RPMI7951 (cell line): ENCODE data around the gene ABHD17C. TPM values are rescaled to one million over a fixed set of nuclear protein-coding genes. Genes with fewer than 3 reads are reported as not detected.

Experiments used
- DNase-seq: peaks from one replicate; pipeline ENCODE4 v3.0.0-alpha.2; 2012; ENCODE audit warnings: low read depth
- total RNA-seq: library from RNA; depleted of rRNA; stranded (reverse); fragments of >200 nt; shearing (Covaris generic); gene quantifications from 2 replicates; pipeline ENCODE4 v1.2.3, GENCODE V29; 2014

ABHD17C gene
- total RNA-seq, 1 experiment from 2014 or later = 7.0 TPM

- no peak for DNase-seq
Observed at GRCh38 chr15:80764535-80764934, 69.4 kb downstream of the ABHD17C start.

DNA sequence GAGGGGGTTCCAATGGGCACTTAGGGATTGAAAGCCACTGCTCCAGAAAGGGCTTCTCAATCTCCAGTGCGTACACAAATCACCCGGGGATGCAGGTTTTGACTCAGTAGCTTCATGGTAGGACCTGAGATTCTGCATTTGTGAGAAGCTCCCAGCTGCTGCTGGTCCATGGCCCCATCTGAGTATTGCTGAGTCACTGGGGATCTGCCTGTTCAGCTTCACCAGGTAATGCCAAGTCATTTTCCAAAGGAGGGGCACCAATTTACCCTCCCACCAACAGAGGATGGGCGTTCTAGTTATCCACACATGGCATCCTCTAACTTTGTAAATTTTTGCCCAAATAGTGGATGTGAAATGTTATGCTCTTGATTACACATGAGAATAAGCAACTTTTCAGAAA is 71.2 kb downstream of the ABHD17C start:
- DNase-seq = no peak

DNA sequence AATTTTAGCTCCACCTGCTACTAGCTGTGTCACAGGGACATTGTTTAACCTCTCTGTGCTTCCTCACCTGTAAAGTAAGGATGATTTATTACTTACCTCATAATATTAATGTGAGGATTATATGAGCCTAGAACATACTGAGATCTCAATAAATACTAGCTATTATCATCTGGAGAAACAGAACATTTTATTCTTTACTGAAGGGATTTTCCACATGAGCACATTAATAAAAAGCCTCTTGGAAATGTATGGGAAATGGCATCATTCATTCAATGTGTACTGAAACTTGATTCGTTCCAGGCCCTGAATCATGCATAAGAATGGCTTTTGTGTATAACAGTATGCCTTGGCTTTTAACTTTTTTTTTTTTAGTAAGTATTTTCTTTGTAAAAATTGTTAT is 73.0 kb downstream of the ABHD17C start:
- no peak for DNase-seq

- DNase-seq = no peak
Observed at GRCh38 chr15:80769153-80769828, 74.2 kb downstream of the ABHD17C start.

- DNase-seq = no peak
Observed at GRCh38 chr15:80769829-80770705, 75.0 kb downstream of the ABHD17C start.

DNA sequence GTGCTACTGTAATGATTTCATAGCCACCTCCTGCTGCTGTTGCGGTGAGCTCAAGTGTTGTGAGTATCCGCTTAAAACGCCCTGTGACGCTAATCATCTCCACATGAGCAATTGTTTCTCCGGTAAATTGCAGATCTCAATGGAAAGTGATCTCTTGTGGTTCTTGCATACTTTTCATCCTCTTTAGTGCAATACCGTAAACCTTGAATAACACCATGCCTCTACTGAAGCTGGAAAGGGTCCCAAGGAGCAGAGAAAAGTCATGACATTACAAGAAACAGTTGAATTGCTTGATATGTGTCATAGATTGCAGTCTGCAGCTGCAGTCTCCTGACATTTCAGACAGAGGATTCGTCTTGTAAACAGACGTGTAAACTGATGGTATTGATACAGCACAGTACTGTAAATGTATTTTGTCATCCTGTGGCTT is 78.0 kb downstream of the ABHD17C start:
- DNase-seq = peak; percentile 31

GRCh38 chr15:80773792-80774352 is 78.8 kb downstream of the ABHD17C start:
- no peak for DNase-seq

DNA sequence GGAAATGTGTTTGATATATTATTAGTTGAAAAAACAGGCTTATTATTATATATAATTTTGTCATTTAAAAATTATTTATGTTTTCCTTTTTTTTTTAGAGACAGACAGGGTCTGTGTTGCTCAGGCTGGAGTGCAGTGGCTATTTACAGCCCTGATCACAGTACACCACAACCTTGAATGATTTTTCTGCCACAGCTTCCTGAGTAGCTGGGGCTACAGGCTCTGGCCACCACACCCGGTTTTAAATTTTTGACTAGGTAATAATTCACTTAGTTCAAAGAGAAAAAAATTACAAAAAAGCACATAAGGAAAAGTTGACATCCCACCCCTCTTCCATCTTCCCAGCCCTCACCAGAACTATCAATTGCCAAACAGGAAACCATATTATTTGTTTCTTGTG is 79.4 kb downstream of the ABHD17C start:
- no peak for DNase-seq

GRCh38 chr15:80775338-80775737 is 80.2 kb downstream of the ABHD17C start:
- no peak for DNase-seq

- peak; percentile 77 for DNase-seq
Observed at GRCh38 chr15:80776420-80777045, 81.4 kb downstream of the ABHD17C start.

- peak; percentile 79 for DNase-seq
Observed at GRCh38 chr15:80777137-80777536, 82.0 kb downstream of the ABHD17C start.

- DNase-seq = no peak
Observed at GRCh38 chr15:80777826-80778620, 82.9 kb downstream of the ABHD17C start.

DNA sequence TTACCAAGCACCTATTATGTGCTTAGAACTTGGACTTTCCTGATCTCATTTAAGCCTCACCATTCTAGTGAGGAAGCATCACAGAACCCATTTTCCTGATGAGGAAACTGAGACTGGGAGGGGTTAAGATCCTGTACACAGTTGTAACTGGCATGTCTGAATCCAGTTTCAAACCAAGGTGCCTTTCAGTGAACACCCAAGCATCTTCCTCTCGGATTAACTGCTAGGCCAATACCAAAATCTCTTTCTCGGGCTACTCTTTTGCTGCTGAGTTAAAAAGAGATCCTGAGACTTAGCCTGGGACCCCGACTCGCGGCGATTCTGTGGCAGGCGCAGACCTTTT is 83.5 kb downstream of the ABHD17C start:
- DNase-seq = no peak

- DNase-seq = peak; percentile 60
Observed at GRCh38 chr15:80778964-80779657, 84.0 kb downstream of the ABHD17C start, which contains the start of gene CEMIP. Gene CEMIP (plus strand): TSS chr15:80779370. CDS start chr15:80873880, 94,510 bp downstream.

DNA sequence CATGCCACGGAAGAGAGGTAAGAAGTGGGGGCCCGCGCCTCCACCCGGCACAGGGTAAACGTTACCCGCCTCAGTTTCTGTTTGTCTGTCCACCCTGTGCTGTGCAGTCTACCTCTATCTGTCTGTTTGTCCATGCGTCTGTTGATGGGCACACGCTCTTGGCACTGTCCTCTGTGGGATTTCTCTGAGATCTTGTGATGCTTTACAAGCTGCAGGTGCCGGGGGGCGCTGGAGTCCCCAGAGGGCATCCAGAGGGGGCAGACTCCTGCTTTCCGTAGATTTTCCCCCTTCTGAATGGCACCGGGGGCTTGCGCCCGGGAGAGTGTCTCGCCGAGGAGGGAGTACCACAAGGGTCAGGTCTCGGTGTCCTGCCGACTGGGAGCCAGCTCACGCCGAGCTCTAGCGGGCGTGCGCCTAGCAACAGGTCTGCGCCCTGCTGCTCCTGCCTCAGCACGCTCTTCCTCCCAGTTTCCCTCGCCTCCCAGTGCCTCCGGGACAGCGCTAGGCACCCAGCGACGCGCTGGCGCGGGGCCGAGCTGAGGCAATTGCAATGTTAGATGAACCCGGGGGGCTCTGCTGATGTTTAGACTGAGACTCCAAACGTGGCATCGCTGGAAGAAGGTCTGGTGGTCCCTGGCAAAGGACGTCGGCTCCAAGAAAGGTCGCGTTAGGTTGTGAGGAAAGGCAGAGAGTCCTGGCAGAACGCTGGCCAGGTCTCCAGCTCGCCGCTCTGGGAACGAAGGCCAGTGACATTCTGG is 84.7 kb downstream of the ABHD17C start:
- peak; percentile 43 for DNase-seq

- DNase-seq = peak; percentile 57
Observed at GRCh38 chr15:80780416-80781221, 85.5 kb downstream of the ABHD17C start.

DNA sequence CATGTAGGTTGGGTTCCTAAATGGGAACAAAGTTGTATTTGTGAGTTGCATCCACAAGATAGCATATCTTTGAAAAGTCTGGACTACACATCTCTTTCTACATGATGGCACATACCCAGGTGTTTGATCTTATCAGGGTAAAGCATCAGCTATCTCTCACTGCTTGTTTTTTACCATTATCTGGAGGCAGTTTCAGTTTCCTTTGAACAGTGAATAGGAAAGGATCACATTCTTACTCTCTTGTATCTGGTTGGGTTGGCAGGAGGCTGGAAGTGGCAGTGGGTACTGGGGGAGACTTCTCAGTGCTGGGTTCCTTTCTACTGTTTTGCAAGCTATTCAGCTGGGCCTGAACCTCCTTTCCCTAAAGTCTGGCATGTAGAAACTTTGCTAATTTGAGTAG is 88.2 kb downstream of the ABHD17C start:
- DNase-seq = no peak

DNA sequence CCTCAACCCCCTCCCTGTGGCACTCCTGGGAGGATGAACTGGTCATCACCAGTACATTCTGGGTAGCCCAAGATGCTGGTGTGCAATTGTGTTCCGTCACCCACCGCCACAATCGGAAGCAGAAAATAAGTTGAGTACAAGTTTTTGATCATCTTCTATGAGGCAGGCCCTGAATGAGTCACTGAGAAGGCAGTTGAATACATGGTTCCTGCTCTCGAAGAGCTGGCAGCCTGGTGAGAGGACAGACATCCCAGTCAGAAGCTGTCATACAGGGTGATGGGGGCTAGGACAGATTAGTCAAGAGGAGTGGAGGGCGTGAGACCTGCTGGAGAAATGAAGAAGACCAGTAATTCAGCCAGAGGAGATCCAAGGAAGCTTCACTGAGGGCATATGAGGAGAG is 90.2 kb downstream of the ABHD17C start:
- no peak for DNase-seq

DNA sequence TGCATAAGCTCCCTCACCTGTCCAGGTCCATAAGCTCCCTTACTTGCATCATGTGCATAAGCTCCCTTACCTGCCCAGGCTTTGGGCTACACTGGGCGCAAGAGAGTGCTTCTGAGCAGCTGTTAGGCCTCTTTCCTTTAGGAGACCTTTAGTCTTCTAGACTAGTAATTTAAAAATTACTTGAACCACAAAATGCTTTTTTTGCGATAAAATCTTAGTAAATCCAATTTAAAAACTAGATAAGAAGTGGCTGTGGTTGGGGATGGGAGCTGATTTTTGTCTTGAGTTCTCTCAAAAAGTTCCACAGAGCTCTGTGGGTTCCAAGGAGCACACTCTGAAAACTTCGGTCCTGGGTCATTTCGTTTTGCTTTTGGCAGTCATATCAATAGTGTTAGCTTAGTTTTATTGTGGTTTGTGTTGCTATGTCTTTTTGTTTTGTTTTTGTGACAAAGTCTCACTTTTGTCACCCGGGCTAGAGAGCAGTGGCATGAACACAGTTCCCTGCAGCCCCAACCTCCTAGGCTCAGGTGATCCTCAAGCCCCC is 90.8 kb downstream of the ABHD17C start:
- no peak for DNase-seq
